Body of pancreas (tissue), 4 donors: Measurements from ENCODE around the gene ADIPOR2.

Experiments used
- POLR2A ChIP-seq, 3 donors: fragments of 450-650 bp; IDR thresholded peaks; one replicate each; pipeline ENCODE4 v1.6.1; 2016; ENCODE audit warnings: antibody characterized with exemption in 3 of 3, mild to moderate bottlenecking in 2 of 3
- TF ChIP-seq, protein P1 (sequence below), 7 experiments: fragments of 450-650 bp in 4 of 7; fragments of 200-600 bp in 3 of 7; sonication (generic) in 3 of 7; IDR thresholded peaks; one replicate each; pipeline ENCODE4 v1.5.1; 2016 to 2019; ENCODE audit warnings: antibody characterized with exemption in 7 of 7

DNA sequence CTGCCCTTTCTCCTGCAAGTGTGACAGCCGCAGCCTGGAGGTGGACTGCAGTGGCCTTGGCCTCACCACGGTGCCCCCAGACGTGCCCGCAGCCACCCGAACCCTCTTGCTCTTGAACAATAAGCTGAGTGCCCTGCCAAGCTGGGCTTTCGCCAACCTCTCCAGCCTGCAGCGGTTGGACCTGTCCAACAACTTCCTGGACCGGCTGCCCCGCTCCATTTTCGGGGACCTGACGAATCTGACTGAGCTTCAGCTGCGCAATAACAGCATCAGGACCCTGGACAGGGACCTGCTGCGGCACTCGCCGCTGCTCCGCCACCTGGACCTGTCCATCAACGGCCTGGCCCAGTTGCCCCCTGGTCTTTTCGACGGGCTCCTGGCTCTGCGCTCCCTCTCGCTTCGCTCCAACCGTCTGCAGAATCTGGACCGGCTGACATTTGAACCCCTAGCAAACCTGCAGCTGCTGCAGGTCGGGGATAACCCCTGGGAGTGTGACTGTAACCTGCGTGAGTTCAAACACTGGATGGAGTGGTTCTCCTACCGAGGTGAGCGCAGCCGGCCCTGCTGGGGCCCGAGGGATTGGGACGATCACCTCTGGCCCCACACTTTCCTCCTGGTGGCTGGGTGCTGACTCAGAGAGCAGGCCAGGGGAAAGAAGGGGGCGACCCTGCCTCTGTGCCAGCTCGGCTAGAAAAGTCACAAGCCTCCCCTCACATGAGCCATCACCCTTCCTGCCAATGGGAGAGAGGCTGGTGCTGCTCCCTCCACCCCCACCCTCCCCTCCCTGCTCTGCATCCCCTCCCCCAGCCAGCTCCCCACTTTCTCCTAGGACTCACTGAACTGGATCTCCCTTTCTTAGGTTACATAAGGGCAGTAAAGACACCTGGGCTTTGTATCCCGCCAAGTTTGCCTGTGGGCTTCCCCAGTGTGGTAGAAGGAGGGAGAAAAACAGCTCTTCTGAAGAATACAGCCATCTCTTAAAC lies 140.4 kb downstream of the ADIPOR2 start:
- TF ChIP-seq, protein P1, sequence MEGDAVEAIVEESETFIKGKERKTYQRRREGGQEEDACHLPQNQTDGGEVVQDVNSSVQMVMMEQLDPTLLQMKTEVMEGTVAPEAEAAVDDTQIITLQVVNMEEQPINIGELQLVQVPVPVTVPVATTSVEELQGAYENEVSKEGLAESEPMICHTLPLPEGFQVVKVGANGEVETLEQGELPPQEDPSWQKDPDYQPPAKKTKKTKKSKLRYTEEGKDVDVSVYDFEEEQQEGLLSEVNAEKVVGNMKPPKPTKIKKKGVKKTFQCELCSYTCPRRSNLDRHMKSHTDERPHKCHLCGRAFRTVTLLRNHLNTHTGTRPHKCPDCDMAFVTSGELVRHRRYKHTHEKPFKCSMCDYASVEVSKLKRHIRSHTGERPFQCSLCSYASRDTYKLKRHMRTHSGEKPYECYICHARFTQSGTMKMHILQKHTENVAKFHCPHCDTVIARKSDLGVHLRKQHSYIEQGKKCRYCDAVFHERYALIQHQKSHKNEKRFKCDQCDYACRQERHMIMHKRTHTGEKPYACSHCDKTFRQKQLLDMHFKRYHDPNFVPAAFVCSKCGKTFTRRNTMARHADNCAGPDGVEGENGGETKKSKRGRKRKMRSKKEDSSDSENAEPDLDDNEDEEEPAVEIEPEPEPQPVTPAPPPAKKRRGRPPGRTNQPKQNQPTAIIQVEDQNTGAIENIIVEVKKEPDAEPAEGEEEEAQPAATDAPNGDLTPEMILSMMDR (IDR thresholded peaks at IDR 0.05), result no peak
- TF ChIP-seq POLR2A (IDR thresholded peaks at IDR 0.05), result no peak
